ENCODE measurements around the gene GPX1.
"Not testable (repeated sequence)": the region's sequence is repeated elsewhere in the genome, so short reads cannot be mapped to it uniquely, and the experiment has no call there.

Gene GPX1

GRCh38 chr3:49358217-49358883 lies at the start of gene GPX1:
TSS of gene GPX1 (minus strand) at chr3:49358353. CDS start at chr3:49358278, 75 bp downstream.
- Histone ChIP-seq H3K36me3 (peaks cover 72% of the 10 kb centered on the region), H3K9ac (peak within 1 kb of the TSS; percentile 96), H3K4me3 (peak within 1 kb of the TSS; percentile 88), H4K20me1 (peaks cover 37% of the 10 kb centered on the region), H3K4me1 (peaks cover 45% of the 10 kb centered on the region), H3K27ac (peak within 1 kb of the TSS; percentile 94), H3K4me2 (peak within 1 kb of the TSS; percentile 85), H3K9me3 (no peaks in the 10 kb centered on the region), H3K27me3 (no peaks in the 10 kb centered on the region)
- 0 out of 2 replicates have a peak, but pooled peaks have one; percentile 8 for TF ChIP-seq Cebpa-rat (IDR thresholded peaks at IDR 0.05)

DNA sequence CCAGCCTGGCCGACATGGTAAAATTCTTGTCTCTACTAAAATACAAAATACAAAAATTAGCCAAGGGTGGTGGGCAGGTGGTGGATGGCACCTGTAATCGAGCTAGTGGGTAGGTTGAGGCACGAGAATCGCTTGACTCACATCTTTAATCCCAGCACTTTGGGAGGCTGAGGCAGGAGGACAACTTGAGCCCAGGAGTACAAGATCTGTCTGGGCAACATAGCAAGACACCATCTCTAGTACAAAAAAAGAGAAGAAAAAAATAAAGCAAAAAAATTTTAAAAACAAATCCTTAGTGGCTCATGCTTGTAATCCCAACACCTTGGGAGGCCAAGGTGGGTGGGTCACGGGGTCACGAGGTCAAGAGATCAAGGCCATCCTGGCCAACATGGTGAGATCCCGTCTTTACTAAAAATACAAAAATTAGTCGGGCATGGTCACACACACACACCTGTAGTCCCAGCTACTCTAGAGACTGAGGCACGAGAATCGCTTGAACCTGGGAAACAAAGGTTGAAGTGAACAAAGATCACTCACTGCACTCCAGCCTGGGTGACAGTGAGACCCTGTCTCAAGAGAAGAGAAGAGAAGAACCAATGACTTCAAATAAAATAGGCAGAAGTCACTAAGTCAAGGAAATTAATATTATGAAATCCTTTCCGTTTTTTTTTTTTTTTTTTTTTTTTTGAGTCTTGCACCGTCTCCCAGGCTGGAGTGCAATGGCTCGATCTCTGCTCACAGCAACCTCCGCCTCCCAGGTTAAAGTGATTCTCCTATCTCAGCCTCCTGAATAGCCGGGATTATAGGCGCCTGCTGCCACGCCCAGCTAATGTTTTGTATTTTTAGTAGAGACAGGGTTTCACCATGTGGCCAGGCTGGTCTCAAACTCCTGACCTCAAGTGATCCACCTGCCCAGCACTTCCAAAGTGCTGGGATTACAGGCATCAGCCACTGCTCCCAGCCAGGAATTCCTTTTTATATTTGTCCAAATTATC lies 48.7 kb upstream of the GPX1 start:
- no peak overlapping the region for H3K9ac ChIP-seq
- H3K4me3 ChIP-seq, result no peak overlapping the region
- no peak for TF ChIP-seq Cebpa-rat (IDR thresholded peaks at IDR 0.05)
- H3K4me2 ChIP-seq, result peak overlapping the region; percentile 10
- peaks cover 53% of the 10 kb centered on the region for H3K4me1 ChIP-seq
- H4K20me1 ChIP-seq, result peaks cover 98% of the 10 kb centered on the region
- H3K27me3 ChIP-seq, result no peaks in the 10 kb centered on the region
- H3K9me3 ChIP-seq, result peaks cover 12% of the 10 kb centered on the region; the same call in 1 of the 2 replicates
- H3K27ac ChIP-seq, result 0 out of 2 replicates have a peak overlapping the region, but pooled peaks have one; percentile 4
- H3K36me3 ChIP-seq, result peaks cover 38% of the 10 kb centered on the region

DNA sequence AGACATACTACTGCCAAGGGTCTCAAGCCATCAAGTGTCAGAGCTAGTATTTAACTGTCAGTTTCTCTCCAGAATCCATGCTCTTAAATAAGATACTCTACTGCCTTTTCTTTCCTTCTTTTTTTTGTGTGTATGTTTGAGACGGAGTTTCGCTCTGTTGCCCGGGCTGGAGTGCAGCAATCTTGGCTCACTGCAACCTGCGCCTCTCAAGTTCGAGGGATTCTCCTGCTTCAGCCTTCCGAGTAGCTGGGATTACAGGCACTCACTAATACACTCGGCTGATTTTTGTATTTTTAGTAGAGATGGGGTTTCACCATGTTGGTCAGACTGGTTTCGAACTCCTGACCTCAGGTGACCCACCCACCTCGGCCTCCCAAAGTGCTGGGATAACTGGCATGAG lies 47.4 kb upstream of the GPX1 start:
- H3K9ac ChIP-seq, result not testable (repeated sequence)
- H4K20me1 ChIP-seq, result peaks cover 100% of the 10 kb centered on the region

GRCh38 chr3:49403891-49404290 lies 45.7 kb upstream of the GPX1 start:
- peaks cover 12% of the 10 kb centered on the region; the same call in 1 of the 2 replicates for H3K9me3 ChIP-seq
- H3K4me1 ChIP-seq, result peaks cover 67% of the 10 kb centered on the region
- peaks cover 100% of the 10 kb centered on the region for H4K20me1 ChIP-seq
- peaks cover 58% of the 10 kb centered on the region for H3K36me3 ChIP-seq
- no peak overlapping the region for H3K4me3 ChIP-seq
- no peak overlapping the region for H3K9ac ChIP-seq
- no peak overlapping the region for H3K4me2 ChIP-seq
- no peak for TF ChIP-seq Cebpa-rat (IDR thresholded peaks at IDR 0.05)
- H3K27ac ChIP-seq, result no peak overlapping the region
- H3K27me3 ChIP-seq, result no peaks in the 10 kb centered on the region

More for the DNA sequence above, 47.4 kb upstream of the GPX1 start:
- peaks cover 12% of the 10 kb centered on the region; the same call in 1 of the 2 replicates for H3K9me3 ChIP-seq
- H3K4me2 ChIP-seq, result peak overlapping the region; percentile 10
- H3K27ac ChIP-seq, H3K27me3 ChIP-seq, H3K4me3 ChIP-seq: not testable (repeated sequence)
- peaks cover 50% of the 10 kb centered on the region for H3K36me3 ChIP-seq
- peaks cover 66% of the 10 kb centered on the region for H3K4me1 ChIP-seq

DNA sequence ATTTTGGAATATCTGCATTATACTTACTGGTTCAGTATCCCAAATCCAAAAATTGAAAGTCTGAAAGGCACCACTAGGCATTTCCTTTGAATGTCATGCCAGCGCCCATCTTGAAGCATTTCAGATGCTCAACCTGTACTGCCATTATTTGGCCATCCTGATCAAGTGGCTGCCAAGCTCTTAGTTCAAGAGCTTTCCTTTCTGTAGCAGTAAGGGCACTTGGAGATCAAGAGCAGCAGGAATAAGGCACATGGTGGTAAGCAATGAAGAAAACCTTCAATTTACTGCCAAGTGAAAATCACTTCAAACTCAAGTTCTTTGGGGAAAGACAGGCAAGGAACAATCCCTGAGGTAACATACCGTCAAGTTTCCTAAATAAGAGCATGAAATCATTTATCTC lies 43.6 kb upstream of the GPX1 start:
- H3K9me3 ChIP-seq, result peaks cover 12% of the 10 kb centered on the region; the same call in 1 of the 2 replicates
- peaks cover 62% of the 10 kb centered on the region for H3K4me1 ChIP-seq
- no peak for TF ChIP-seq Cebpa-rat (IDR thresholded peaks at IDR 0.05)
- no peaks in the 10 kb centered on the region for H3K27me3 ChIP-seq
- no peak overlapping the region; the same call in 1 of the 2 replicates for H3K4me2 ChIP-seq
- peaks cover 100% of the 10 kb centered on the region for H4K20me1 ChIP-seq
- H3K9ac ChIP-seq, result no peak overlapping the region
- H3K36me3 ChIP-seq, result peaks cover 75% of the 10 kb centered on the region
- no peak overlapping the region for H3K27ac ChIP-seq
- no peak overlapping the region for H3K4me3 ChIP-seq

GRCh38 chr3:49399461-49399860 lies 41.3 kb upstream of the GPX1 start:
- peak overlapping the region; percentile 55 for H3K4me2 ChIP-seq
- H4K20me1 ChIP-seq, result peaks cover 100% of the 10 kb centered on the region
- peaks cover 57% of the 10 kb centered on the region for H3K4me1 ChIP-seq
- H3K9ac ChIP-seq, result no peak overlapping the region
- no peak overlapping the region for H3K4me3 ChIP-seq
- no peak overlapping the region for H3K27ac ChIP-seq
- peaks cover 86% of the 10 kb centered on the region for H3K36me3 ChIP-seq
- H3K9me3 ChIP-seq, result peaks cover 12% of the 10 kb centered on the region; the same call in 1 of the 2 replicates
- H3K27me3 ChIP-seq, result no peaks in the 10 kb centered on the region
- TF ChIP-seq Cebpa-rat (IDR thresholded peaks at IDR 0.05), result no peak

DNA sequence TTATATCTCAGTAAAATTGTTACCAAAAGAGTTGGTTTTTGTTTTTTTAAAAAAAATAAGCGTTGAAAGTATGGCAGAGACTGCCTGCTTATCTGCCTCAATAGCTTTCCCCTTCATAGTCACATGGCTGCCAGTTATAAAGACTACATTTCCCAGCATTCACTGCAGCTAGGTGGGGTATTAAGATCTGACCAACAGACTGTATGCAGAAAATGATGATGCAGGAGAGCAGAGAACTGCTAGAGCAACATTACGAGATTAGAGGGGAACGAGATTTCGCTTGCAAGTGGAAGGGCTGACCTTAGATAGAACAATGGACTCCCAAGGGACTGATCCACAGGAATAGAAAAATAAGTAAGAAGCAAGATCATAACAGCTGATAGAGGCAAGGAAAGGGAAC lies 39.3 kb upstream of the GPX1 start:
- H3K9ac ChIP-seq, result no peak overlapping the region
- peak overlapping the region; percentile 40 for H3K4me2 ChIP-seq
- H3K27ac ChIP-seq, result no peak overlapping the region
- H3K27me3 ChIP-seq, result no peaks in the 10 kb centered on the region
- peaks cover 100% of the 10 kb centered on the region for H4K20me1 ChIP-seq
- no peaks in the 10 kb centered on the region for H3K9me3 ChIP-seq
- no peak overlapping the region for H3K4me3 ChIP-seq
- no peak for TF ChIP-seq Cebpa-rat (IDR thresholded peaks at IDR 0.05)
- H3K36me3 ChIP-seq, result peaks cover 84% of the 10 kb centered on the region
- peaks cover 64% of the 10 kb centered on the region for H3K4me1 ChIP-seq

GRCh38 chr3:49391310-49391709 lies 33.2 kb upstream of the GPX1 start:
- Histone ChIP-seq H3K4me1 (peaks cover 36% of the 10 kb centered on the region), H3K36me3 (peaks cover 90% of the 10 kb centered on the region), H4K20me1 (peaks cover 100% of the 10 kb centered on the region)
- H3K4me3 ChIP-seq, H3K9me3 ChIP-seq, H3K27me3 ChIP-seq, H3K4me2 ChIP-seq, H3K9ac ChIP-seq, H3K27ac ChIP-seq: not testable (repeated sequence)

DNA sequence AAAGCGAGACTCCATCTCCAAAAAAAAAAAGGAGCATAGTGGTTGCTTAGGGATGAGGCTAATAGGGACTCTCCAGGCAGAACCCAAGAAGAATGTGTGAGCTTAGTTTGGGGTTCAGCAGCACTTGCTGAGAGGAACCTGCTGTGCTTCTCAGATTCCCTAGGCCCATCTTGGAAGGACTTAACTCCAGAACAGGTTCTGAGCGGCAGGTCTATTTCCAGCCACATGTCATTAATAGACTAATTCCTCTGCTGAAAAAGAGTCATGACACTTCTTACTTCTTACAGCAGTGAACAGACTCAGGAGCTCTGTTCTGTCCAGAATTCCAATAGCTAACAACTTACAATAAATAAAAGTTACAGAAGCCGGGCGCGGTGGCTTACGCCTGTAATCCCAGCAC lies 31.1 kb upstream of the GPX1 start:
- no peak for TF ChIP-seq Cebpa-rat (IDR thresholded peaks at IDR 0.05)
- H3K4me2 ChIP-seq, result no peak overlapping the region
- H3K4me1 ChIP-seq, result peaks cover 44% of the 10 kb centered on the region
- peaks cover 100% of the 10 kb centered on the region for H4K20me1 ChIP-seq
- no peak overlapping the region for H3K27ac ChIP-seq
- no peak overlapping the region for H3K9ac ChIP-seq
- no peaks in the 10 kb centered on the region for H3K27me3 ChIP-seq
- H3K4me3 ChIP-seq, result no peak overlapping the region
- H3K9me3 ChIP-seq, result no peaks in the 10 kb centered on the region
- peaks cover 80% of the 10 kb centered on the region for H3K36me3 ChIP-seq

Measured in BLaER1 (cell line).